Neural crest cell (in vitro differentiated cells): ENCODE measurements around the gene TBC1D5. TPM values are rescaled to one million over a fixed set of nuclear protein-coding genes. Genes with fewer than 3 reads are reported as not detected.
"Not testable (repeated sequence)": the region's sequence is repeated elsewhere in the genome, so short reads cannot be mapped to it uniquely, and the experiment has no call there.

ENCODE experiments used
- DNase-seq: peaks from one replicate; pipeline ENCODE4 v3.0.0; 2021; ENCODE audit warnings: low read depth, mixed read lengths, low spot score
- H3K27ac Mint-ChIP-seq: one replicate; pipeline ENCODE4 v1.8.0; 2021; ENCODE audit warnings: mild to moderate bottlenecking, mixed read lengths; ENCODE audit not compliant: unreplicated experiment
- H3K27me3 Mint-ChIP-seq: 2 replicates; pipeline ENCODE4 v1.8.0; 2021; ENCODE audit warnings: low read depth, mild to moderate bottlenecking, mixed read lengths
- H3K36me3 Mint-ChIP-seq: 2 replicates; pipeline ENCODE4 v1.8.0; 2021; ENCODE audit warnings: low read depth, mild to moderate bottlenecking, mixed read lengths
- H3K4me1 Mint-ChIP-seq: 2 replicates; pipeline ENCODE4 v1.8.0; 2021; ENCODE audit warnings: mixed read lengths
- H3K4me3 Mint-ChIP-seq: one replicate; pipeline ENCODE4 v1.8.0; 2021; ENCODE audit warnings: mild to moderate bottlenecking, mixed read lengths
- H3K9me3 Mint-ChIP-seq: 2 replicates; pipeline ENCODE4 v1.8.0; 2021; ENCODE audit warnings: mixed read lengths
- total RNA-seq: library from RNA; stranded (reverse); gene quantifications from 2 replicates; pipeline ENCODE4 v1.2.1, GENCODE V29; 2021
- TF ChIP-seq, protein P1 (sequence below): fragments of 200-600 bp; sonication (generic); conservative IDR thresholded peaks from 2 replicates; pipeline ENCODE4 v1.5.0; 2021; ENCODE audit warnings: antibody characterized with exemption, mild to moderate bottlenecking

Gene TBC1D5
- total RNA-seq, 1 donor from 2014 or later = 51.2 TPM

DNA sequence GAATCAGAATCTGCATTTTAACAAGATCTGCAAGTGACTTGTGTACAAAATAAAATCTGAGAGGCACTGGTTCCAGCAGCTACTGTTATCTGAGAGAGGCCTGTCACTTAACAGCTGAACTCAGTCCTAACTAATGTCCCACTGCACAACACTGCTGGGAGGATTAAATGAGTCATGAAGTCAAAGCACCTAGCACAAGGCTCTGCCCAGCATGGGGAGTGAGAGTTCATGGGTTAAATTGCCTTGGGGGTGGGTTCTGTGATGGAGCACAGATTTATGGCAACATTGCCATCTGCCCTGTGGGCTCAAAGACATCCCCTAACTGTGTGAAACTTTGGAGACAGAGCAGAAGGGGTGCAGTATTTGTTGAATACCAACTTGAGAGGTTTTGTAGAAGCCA is 606.7 kb downstream of the TBC1D5 start:
- H3K9me3 Mint-ChIP-seq = peaks cover 6% of the 10 kb centered on the region
- no peaks in the 10 kb centered on the region for H3K27me3 Mint-ChIP-seq
- no peak overlapping the region for H3K27ac Mint-ChIP-seq
- no peak for DNase-seq
- no peaks in the 10 kb centered on the region for H3K4me1 Mint-ChIP-seq
- TF ChIP-seq, protein P1, sequence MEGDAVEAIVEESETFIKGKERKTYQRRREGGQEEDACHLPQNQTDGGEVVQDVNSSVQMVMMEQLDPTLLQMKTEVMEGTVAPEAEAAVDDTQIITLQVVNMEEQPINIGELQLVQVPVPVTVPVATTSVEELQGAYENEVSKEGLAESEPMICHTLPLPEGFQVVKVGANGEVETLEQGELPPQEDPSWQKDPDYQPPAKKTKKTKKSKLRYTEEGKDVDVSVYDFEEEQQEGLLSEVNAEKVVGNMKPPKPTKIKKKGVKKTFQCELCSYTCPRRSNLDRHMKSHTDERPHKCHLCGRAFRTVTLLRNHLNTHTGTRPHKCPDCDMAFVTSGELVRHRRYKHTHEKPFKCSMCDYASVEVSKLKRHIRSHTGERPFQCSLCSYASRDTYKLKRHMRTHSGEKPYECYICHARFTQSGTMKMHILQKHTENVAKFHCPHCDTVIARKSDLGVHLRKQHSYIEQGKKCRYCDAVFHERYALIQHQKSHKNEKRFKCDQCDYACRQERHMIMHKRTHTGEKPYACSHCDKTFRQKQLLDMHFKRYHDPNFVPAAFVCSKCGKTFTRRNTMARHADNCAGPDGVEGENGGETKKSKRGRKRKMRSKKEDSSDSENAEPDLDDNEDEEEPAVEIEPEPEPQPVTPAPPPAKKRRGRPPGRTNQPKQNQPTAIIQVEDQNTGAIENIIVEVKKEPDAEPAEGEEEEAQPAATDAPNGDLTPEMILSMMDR = no peak
- no peak overlapping the region for H3K4me3 Mint-ChIP-seq
- no peaks in the 10 kb centered on the region for H3K36me3 Mint-ChIP-seq

DNA sequence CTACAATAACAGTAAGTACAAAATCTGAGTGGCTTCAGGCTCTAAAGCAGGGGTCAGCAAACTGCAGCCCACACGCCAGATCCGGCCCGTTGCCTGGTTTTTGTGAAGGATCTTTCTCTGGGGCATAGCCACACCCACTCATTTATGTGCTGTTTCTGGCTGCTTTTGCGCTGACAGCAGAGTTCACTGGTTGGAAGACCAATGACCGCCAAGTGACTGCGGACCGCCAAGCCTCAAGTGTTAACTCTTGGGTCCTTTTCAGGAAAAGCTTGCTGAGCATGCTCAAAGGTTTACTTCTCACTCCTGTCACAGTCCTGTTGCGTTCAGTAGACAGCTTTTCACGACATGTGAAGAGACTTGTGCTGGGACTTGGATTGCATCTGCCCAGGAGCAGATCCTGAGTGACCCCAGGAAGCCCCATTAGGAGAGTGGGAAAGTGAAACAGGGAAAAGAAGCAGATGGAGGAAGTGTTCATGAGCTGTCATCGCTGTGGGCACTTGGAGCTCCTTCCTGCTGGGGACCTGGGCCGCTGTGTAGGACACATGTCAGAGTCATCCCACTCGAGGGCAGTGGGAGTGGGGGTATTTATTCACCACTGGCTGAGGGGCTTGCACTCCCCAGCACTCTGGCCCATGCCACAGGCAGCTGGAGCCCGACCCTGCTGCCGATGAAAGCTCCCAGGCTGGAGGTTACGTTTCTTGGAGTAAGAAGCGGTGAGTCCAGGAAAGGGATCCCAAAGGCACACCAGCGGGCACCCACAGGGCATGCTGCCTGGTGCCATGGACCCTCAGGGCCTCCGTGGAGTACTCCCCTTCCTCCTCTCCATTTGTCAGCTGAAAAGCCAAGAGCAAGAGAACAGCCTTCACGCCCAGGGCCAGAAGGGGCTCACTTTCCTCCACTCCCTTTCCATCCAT is 608.5 kb downstream of the TBC1D5 start:
- no peaks in the 10 kb centered on the region for H3K4me1 Mint-ChIP-seq
- no peak overlapping the region for H3K4me3 Mint-ChIP-seq
- H3K36me3 Mint-ChIP-seq = no peaks in the 10 kb centered on the region
- TF ChIP-seq, protein P1 = no peak
- no peak for DNase-seq
- H3K27ac Mint-ChIP-seq = no peak overlapping the region
- peaks cover 13% of the 10 kb centered on the region for H3K9me3 Mint-ChIP-seq
- H3K27me3 Mint-ChIP-seq = no peaks in the 10 kb centered on the region

DNA sequence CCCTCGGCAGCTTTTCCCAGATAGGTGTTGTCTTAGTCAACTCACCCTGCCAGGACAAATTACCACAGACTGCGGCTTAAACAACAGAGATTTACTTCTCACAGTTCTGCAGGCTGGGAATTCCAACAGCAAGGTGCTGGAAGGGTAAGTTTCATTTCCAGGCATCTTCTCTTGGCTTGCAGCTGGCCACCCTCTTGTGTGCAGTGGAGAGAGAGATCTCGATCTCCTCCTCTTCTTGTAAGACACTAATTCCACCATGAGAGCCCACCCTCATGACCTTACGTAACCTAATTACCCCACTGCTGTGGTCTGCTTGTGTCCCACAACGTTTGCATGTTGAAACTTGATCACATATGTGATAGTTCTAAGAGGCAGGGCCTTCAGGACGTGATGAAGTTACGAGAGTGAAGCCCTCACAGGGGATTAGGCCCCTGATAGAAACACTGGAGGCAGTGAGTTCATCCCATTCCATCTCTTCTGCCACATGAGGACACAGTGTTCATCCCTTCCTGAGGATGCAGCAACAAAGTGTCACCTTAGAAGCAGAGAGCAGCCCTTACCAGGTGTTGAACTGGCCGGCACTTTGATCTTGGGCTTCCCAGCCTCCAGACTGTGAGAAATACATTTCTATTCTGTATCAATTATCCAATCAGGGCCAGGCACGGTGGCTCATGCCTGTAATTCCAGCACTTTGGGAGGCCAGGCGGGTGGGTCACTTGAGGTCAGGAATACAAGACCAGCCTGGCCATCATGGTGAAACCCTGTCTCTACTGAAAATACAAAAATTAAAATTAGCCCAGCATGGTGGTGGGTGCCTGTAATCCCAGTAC is 609.9 kb downstream of the TBC1D5 start:
- Mint-ChIP-seq H3K27me3 (no peaks in the 10 kb centered on the region), H3K9me3 (peaks cover 17% of the 10 kb centered on the region), H3K36me3 (no peaks in the 10 kb centered on the region), H3K4me3 (no peak overlapping the region), H3K4me1 (no peaks in the 10 kb centered on the region), H3K27ac (no peak overlapping the region)
- TF ChIP-seq, protein P1 = no peak
- no peak for DNase-seq

DNA sequence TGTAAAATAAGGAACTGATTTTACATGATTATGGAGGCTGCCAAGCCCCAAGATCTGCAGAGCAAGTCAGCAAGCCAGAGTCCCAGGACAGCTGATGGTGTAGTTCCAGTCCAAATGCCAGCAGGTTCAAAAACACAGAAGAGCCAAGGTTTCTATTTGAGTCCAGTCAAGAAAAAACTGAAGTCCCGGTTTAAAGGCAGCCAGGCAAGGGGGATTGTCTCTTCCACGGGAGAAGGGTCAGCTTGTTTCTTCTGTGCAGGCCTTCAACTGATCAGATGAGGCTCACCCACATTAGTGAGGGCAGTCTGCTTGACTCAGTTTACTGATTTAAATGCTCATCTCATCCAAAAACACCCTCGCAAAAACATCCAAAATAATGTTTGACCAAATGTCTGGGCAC is 611.5 kb downstream of the TBC1D5 start:
- no peak overlapping the region for H3K27ac Mint-ChIP-seq
- peaks cover 20% of the 10 kb centered on the region for H3K9me3 Mint-ChIP-seq
- DNase-seq = no peak
- H3K4me1 Mint-ChIP-seq = no peaks in the 10 kb centered on the region
- H3K36me3 Mint-ChIP-seq = no peaks in the 10 kb centered on the region
- TF ChIP-seq, protein P1 = no peak
- H3K27me3 Mint-ChIP-seq = no peaks in the 10 kb centered on the region
- no peak overlapping the region for H3K4me3 Mint-ChIP-seq

DNA sequence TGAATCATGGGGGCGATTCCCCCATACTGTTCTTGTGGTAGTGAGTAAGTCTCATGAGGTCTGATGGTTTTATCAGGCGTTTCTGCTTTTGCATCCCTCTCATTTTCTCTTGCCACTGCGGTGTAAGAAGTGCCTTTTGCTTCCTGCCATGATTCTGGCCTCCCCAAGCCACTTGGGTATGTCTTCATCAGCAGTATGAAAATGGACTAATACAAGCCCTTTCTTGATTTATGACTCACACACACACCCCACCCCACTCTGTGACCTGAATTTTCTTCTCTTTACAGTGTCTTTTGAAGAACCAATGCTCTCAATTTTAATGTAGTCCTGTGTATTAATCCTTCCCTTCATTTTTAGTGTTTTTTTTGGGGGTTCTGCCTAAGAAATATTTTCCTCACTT is 612.9 kb downstream of the TBC1D5 start:
- TF ChIP-seq, protein P1 = no peak
- Mint-ChIP-seq H3K4me3 (no peak overlapping the region), H3K36me3 (no peaks in the 10 kb centered on the region), H3K9me3 (peaks cover 16% of the 10 kb centered on the region), H3K27me3 (no peaks in the 10 kb centered on the region), H3K27ac (no peak overlapping the region), H3K4me1 (no peaks in the 10 kb centered on the region)
- DNase-seq = no peak

DNA sequence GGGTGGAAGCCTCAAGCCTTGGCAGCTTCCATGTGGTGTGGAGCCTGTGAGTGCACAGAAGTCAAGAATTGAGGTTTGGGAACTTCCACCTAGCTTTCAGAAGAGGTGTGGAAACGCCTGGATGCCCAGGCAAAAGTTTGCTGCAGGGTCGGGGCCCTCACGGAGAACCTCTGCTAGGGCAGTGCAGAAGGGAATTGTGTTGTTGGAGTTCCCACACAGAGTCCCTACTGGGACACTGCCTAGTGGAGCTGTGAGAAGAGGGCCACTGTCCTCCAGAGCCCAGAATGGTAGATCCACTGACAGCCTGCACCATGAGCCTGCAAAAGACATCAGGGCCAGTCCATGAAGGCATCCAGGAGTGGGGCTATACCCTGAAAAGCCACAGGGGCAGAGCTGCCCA is 613.8 kb downstream of the TBC1D5 start:
- H3K4me3 Mint-ChIP-seq, H3K27me3 Mint-ChIP-seq, H3K27ac Mint-ChIP-seq, DNase-seq, H3K4me1 Mint-ChIP-seq, H3K36me3 Mint-ChIP-seq: not testable (repeated sequence)
- H3K9me3 Mint-ChIP-seq = peaks cover 16% of the 10 kb centered on the region
